HG03025 (cell line): ENCODE results near the gene GRIK1.

Source experiments
- ATAC-seq: cut with Tn5 transposase; IDR thresholded peaks from one replicate; pipeline ENCODE4 v1.9.1; 2021; ENCODE audit warnings: mild to moderate bottlenecking, moderate library complexity; ENCODE audit not compliant: unreplicated experiment, low FRiP score

Gene GRIK1

GRCh38 chr21:29654203-29654602 lies 285.6 kb downstream of the GRIK1 start:
- no peak for ATAC-seq

- ATAC-seq = no peak
Measured at GRCh38 chr21:29650523-29651022, 289.2 kb downstream of the GRIK1 start.

- no peak for ATAC-seq
Measured at GRCh38 chr21:29649406-29649814, 290.4 kb downstream of the GRIK1 start.

GRCh38 chr21:29648710-29649240 lies 291.0 kb downstream of the GRIK1 start:
- no peak for ATAC-seq

- ATAC-seq = no peak
Measured at GRCh38 chr21:29647353-29647781, 292.4 kb downstream of the GRIK1 start.

- no peak for ATAC-seq
Measured at GRCh38 chr21:29645666-29646553, 293.9 kb downstream of the GRIK1 start.

GRCh38 chr21:29643289-29643688 lies 296.5 kb downstream of the GRIK1 start:
- ATAC-seq = no peak

GRCh38 chr21:29642551-29643245 lies 297.1 kb downstream of the GRIK1 start:
- no peak for ATAC-seq

GRCh38 chr21:29641635-29642550 lies 297.9 kb downstream of the GRIK1 start:
- ATAC-seq = no peak

- no peak for ATAC-seq
Measured at GRCh38 chr21:29641001-29641634, 298.7 kb downstream of the GRIK1 start.

- ATAC-seq = peak; percentile 63
Measured at GRCh38 chr21:29640080-29640508, 299.7 kb downstream of the GRIK1 start.

- ATAC-seq = peak; percentile 26
Measured at GRCh38 chr21:29639366-29640079, 300.3 kb downstream of the GRIK1 start.

- no peak for ATAC-seq
Measured at GRCh38 chr21:29638761-29639327, 301.0 kb downstream of the GRIK1 start.

GRCh38 chr21:29638138-29638537 lies 301.7 kb downstream of the GRIK1 start:
- no peak for ATAC-seq

- no peak for ATAC-seq
Measured at GRCh38 chr21:29637553-29637952, 302.2 kb downstream of the GRIK1 start.

- no peak for ATAC-seq
Measured at GRCh38 chr21:29637134-29637533, 302.7 kb downstream of the GRIK1 start.

GRCh38 chr21:29634418-29634817 lies 305.4 kb downstream of the GRIK1 start:
- ATAC-seq = no peak

GRCh38 chr21:29633756-29634155 lies 306.0 kb downstream of the GRIK1 start:
- ATAC-seq = no peak

GRCh38 chr21:29630441-29630840 lies 309.4 kb downstream of the GRIK1 start:
- ATAC-seq = no peak
